Measurements from ENCODE around the gene RGL2. TPM values are rescaled to one million over a fixed set of nuclear protein-coding genes. Genes with fewer than 3 reads are reported as not detected.

RGL2 gene
- total RNA-seq, 4 donors from 2014 or later = 66.8 to 78.5 (median 71.3) TPM

DNA sequence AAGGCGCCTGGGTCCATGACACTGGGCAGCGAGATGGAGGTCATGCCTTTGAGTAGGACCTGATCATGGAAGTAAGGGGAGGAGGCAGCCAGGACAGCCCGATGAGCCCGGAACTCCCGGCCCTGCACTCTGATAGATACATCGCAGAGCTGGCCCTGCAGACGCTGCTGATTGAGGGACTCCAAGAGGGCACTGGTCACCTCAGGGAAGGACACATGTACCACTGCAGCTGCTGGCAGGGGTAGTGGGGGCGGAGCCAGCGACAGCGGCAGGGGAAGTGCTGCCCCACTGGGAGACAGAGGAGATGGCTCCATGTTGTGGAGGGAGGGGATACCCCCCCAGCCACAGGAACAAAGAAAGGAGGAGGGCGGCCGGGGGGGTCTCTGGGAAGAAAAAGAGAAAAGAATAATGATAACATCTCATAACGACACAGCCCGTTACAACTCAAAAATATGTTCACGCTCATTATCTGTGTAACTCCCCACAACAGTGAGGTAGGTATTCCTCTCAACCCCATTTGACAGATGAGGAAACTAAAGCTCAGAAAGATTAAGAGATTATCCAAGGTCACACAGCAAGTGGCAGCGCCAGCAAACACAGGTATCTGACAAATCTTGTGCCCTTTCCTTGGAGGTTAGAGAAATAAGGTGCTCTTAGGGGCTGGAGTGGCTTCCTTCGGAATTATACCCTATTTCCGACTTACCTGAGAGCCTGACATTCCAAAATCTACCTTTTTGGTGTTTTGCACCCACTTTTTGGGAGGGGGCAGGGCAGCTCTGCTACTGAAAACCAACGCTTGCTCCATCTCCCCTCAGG is 18.1 kb upstream of the RGL2 start:
- H3K27me3 ChIP-seq = no peaks in the 10 kb centered on the region
- TF ChIP-seq, protein P1, sequence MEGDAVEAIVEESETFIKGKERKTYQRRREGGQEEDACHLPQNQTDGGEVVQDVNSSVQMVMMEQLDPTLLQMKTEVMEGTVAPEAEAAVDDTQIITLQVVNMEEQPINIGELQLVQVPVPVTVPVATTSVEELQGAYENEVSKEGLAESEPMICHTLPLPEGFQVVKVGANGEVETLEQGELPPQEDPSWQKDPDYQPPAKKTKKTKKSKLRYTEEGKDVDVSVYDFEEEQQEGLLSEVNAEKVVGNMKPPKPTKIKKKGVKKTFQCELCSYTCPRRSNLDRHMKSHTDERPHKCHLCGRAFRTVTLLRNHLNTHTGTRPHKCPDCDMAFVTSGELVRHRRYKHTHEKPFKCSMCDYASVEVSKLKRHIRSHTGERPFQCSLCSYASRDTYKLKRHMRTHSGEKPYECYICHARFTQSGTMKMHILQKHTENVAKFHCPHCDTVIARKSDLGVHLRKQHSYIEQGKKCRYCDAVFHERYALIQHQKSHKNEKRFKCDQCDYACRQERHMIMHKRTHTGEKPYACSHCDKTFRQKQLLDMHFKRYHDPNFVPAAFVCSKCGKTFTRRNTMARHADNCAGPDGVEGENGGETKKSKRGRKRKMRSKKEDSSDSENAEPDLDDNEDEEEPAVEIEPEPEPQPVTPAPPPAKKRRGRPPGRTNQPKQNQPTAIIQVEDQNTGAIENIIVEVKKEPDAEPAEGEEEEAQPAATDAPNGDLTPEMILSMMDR (IDR thresholded peaks at IDR 0.05) = no peak
- TF ChIP-seq POLR2A (IDR thresholded peaks at IDR 0.05) = no peak
- H3K36me3 ChIP-seq = peaks cover 19 to 26% of the 10 kb centered on the region in 2 donors
- H3K4me3 ChIP-seq (replicated peaks in 1 of 3) = peak overlapping the region in 1 of 3 donors; percentile 38
- H3K4me1 ChIP-seq = peaks cover 27 to 59% of the 10 kb centered on the region in 2 donors
- peak overlapping the region; percentile 83 to 87 (median 85) for H3K27ac ChIP-seq
- DNase-seq = no peak
- no peaks in the 10 kb centered on the region for H3K9me3 ChIP-seq
- intact Hi-C loops (cut with DNase I) = no loop called here
- WGBS, 2 donors = 74% methylated on average over 17 of the region's 19 CpGs

- intact Hi-C loops (cut with DNase I) = no loop called here
- Histone ChIP-seq H3K27me3 (no peaks in the 10 kb centered on the region), H3K36me3 (peaks cover 18 to 25% of the 10 kb centered on the region in 2 donors), H3K4me1 (peaks cover 24 to 58% of the 10 kb centered on the region in 2 donors), H3K9me3 (no peaks in the 10 kb centered on the region), H3K4me3 (replicated peaks in 1 of 3) (no peak overlapping the region), H3K27ac (peak overlapping the region in 1 of 3 donors; percentile 99)
- TF ChIP-seq POLR2A (IDR thresholded peaks at IDR 0.05) = no peak
- TF ChIP-seq, protein P1 (IDR thresholded peaks at IDR 0.05) = no peak
- 88 to 93% methylated on average over 13 to 14 of the region's 17 CpGs for WGBS, 2 donors
- DNase-seq = no peak
Measured at GRCh38 chr6:33315793-33316602, 17.3 kb upstream of the RGL2 start.

GRCh38 chr6:33314943-33315792 is 16.4 kb upstream of the RGL2 start:
- Histone ChIP-seq H3K36me3 (peaks cover 10 to 18% of the 10 kb centered on the region in 2 donors), H3K4me1 (peaks cover 24 to 51% of the 10 kb centered on the region in 2 donors), H3K4me3 (replicated peaks in 1 of 3) (peak overlapping the region in 2 of 3 donors; percentile 35 to 92), H3K27ac (peak overlapping the region; percentile 94 to 99 (median 98)), H3K9me3 (no peaks in the 10 kb centered on the region), H3K27me3 (no peaks in the 10 kb centered on the region)
- DNase-seq = peak; percentile 80 to 83
- intact Hi-C loops (cut with DNase I) = no loop called here
- WGBS, 2 donors = 41 to 42% methylated on average over 33 to 46 of the region's 47 CpGs
- TF ChIP-seq, protein P1 (IDR thresholded peaks at IDR 0.05) = no peak
- TF ChIP-seq POLR2A (IDR thresholded peaks at IDR 0.05) = peak in 1 of 2 donors; percentile 42

- peaks cover 24 to 48% of the 10 kb centered on the region in 2 donors for H3K4me1 ChIP-seq
Measured at GRCh38 chr6:33314515-33314942, 15.8 kb upstream of the RGL2 start.

More at GRCh38 chr6:33314515-33314942, 15.8 kb upstream of the RGL2 start:
- H3K27ac ChIP-seq = peak overlapping the region; percentile 94 to 99 (median 98)
- H3K9me3 ChIP-seq = no peaks in the 10 kb centered on the region
- intact Hi-C loops (cut with DNase I) = no loop called here
- H3K36me3 ChIP-seq = peaks cover 4 to 12% of the 10 kb centered on the region in 2 donors
- WGBS, 2 donors = 3 to 6% methylated on average over 10 of the region's 10 CpGs
- peak; percentile 56 to 59 for DNase-seq
- TF ChIP-seq, protein P1 (IDR thresholded peaks at IDR 0.05) = no peak
- no peak for TF ChIP-seq POLR2A (IDR thresholded peaks at IDR 0.05)
- no peaks in the 10 kb centered on the region for H3K27me3 ChIP-seq
- peak overlapping the region; percentile 19 to 92 (median 35) for H3K4me3 ChIP-seq (replicated peaks in 1 of 3)

All from thyroid gland (tissue), 4 donors.